Right renal pelvis (tissue), 4 donors: ENCODE measurements around the gene ACTR1B. TPM values are rescaled to one million over a fixed set of nuclear protein-coding genes. Genes with fewer than 3 reads are reported as not detected.
"Not testable (repeated sequence)": the region's sequence is repeated elsewhere in the genome, so short reads cannot be mapped to it uniquely, and the experiment has no call there.

ENCODE experiments used
- DNase-seq, 4 donors: peaks; one replicate each; pipeline ENCODE4 v3.0.0-alpha.2; 2013; ENCODE audit warnings: low read depth in 4 of 4, low spot score in 3 of 4, missing footprints in 1 of 4
- polyA plus RNA-seq, 4 donors: library from polyadenylated mRNA; unstranded; fragments of 120-200 nt; gene quantifications; one replicate each; pipeline ENCODE4 v1.2.1, GENCODE V29; 2013; ENCODE audit not compliant: insufficient read length in 4 of 4

ACTR1B gene
- polyA plus RNA-seq, result 10 to 100 TPM; 57.5 to 68.9 (median 60.9) TPM

GRCh38 chr2:97663962-97664635 is at the start of gene ACTR1B:
ACTR1B (minus strand) TSS chr2:97664044; CDS start chr2:97663890, 154 bp downstream.
- peak; percentile 94 to 97 (median 95) for DNase-seq

GRCh38 chr2:97712693-97713295 is 49.0 kb upstream of the ACTR1B start:
- no peak for DNase-seq

DNA sequence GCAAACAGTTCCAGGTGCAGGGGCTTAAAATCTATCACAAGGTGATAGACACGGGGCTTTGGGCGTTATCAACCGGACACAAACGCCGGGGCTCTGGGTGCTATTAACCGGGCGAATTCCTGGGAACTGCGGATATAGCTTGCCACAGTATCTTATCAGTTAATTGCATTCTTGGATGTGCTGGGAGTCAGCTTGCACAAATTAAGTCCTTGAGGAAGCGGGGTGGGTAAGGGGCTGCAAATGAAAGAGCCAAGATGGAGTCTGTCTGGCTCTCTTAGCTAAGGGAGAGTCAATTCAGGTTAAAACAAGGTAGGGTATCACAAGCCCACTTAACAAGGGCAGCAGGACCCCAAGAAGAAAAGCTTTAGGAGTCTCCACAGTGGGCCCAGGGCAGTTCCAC is 48.3 kb upstream of the ACTR1B start:
- not testable (repeated sequence) for DNase-seq

DNA sequence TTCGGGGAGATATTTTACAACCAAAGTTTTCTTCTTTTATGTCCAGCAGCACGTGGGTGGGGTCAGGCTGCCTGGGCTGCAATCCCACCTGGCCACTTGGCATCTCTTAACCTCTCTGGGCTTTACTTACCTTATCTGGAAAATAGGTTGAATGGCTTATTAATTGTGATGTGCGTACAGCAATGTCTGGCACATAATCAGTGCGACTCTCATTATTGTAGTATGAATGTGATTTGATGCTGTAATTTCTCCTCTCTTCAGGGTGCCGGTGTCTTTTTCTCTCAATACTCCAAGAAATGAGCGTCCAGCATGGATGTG is 47.5 kb upstream of the ACTR1B start:
- DNase-seq, result no peak

DNA sequence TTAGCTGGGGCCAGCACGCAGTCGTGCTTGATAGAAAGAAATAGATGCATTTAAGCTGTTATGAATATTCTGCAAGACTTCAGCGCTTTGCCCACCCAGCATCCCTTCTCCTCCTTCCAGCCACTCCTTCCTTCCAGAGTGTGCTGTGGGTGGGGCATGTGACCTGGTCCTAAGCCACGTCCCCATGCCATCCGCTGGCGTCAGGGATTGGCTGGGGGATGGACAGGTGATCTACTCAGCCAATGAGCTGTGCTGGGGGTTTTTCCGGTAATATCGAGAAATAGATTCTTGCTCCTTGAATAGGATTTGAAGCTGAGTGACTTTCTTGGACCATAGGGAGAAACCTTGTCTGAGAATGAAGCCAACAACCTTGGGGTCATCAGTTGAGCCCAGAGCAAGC is 44.8 kb upstream of the ACTR1B start:
- no peak for DNase-seq

DNA sequence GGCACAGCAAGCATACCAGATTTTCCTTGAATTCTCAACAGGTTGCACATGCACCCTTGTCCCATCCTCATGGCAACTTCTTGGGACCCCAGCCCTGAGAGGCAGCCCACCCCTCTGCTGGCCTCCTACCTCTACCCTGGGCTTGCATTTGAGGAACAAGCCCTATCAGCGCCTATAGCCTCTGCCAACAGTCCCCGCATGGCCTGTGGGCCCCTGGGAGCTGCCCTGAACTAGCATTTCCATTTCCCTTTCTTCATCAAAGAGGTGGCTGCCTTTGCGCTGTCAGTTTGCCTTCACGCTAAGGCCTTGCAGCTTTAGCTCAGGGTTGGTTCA is 44.2 kb upstream of the ACTR1B start:
- no peak for DNase-seq

DNA sequence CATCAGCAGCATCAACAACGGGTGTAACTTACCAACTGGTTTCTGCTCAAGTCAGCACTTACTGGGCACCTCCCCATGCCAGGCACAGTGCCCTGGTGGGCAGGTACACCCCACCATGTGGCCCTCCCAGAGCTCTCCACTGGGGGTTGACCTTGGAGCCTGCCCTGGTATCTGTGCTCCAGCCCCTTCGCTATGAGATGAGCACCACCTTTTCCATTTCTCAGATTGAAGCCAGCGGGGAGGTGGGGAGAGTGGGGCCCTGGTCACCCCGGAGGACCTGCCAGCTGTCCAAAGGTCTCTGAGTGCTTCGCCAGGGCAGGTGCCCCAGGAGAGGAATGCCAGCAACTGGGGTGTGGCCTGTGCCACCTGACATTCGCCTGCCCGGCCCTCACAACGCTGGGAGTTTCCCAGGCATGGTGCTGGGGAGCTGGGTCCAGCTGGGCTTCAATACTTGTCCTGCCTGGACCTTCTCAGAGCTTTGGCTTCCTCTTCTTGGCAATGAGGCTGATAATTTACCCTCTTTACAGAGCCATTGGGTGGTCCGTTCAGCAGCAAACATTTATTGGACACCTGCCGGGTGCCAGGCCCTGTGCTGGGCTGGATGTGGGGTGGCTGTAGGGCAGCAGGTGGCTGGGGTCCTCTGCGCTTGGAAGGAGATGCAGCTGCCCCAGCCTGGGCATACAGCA is 43.7 kb upstream of the ACTR1B start:
- DNase-seq, result no peak

DNA sequence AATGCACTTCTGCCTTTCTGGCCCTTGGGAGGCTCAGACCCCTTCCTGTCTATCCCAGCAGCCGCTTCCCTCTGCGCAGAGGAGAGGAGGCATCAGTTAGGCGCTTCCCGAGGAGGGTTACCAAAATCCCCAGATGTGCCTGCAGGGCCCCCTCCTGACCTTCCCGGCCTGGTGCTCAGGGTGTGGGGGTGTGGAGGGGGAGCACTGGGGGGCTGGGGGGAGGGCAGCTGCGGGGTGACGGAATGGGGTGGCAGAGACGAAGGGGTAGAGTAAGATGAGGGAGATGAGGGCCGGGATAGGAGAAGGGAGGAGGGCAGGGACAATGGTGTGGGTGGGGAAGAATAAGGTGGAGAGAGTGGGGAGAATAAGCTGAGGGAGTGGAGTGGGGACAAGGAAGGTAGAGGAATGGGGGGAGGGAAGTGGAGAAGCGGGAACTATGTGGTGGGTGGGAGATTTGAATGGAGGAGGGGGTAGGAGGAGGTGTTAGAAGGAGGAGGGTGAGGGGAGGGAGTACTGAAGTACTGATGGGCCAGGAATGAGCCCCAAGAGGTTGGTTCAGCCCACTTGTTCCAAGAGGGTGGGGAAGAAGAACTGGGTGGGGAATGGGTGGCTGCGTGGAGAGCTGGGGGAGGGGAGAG is 43.0 kb upstream of the ACTR1B start:
- DNase-seq, result no peak

GRCh38 chr2:97706112-97706511 is 42.3 kb upstream of the ACTR1B start:
- DNase-seq, result no peak

DNA sequence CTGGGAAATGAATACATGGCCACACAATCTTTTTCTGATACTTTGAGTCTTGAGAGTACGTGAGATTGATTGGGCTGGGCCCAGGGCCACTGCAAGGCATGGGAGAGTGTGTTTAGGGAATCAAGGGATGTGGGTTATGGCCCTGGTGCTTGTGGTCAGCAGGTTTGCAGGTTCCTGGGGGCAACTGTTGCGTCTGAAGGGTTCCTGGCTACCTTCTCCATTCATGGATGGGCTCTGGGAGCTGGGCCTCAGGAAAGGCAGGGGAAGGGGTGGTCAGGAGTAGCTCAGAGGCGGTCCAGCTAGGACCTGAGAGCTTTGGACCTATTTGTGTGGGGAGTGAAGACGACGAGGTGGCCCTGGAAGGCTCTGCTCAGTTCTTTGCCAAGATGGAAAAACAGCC is 41.1 kb upstream of the ACTR1B start:
- DNase-seq, result no peak

DNA sequence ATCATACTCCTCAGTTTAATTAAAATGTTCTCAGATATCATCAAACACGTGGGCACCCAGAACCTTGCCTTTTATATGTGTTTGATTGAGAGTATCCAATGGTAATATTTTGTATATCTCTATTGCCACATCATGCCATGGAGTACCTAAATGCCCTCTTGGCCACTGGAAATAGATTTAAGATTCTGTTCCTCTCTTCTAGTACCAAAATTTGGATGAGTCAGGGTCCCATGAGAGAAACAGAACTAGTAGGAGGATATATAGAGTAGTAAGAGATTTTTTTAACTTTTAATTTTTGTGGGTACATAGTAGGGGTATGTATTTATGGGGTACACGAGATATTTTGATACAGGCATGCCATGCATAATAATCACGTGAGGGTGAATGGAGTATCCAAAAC is 39.9 kb upstream of the ACTR1B start:
- no peak for DNase-seq

DNA sequence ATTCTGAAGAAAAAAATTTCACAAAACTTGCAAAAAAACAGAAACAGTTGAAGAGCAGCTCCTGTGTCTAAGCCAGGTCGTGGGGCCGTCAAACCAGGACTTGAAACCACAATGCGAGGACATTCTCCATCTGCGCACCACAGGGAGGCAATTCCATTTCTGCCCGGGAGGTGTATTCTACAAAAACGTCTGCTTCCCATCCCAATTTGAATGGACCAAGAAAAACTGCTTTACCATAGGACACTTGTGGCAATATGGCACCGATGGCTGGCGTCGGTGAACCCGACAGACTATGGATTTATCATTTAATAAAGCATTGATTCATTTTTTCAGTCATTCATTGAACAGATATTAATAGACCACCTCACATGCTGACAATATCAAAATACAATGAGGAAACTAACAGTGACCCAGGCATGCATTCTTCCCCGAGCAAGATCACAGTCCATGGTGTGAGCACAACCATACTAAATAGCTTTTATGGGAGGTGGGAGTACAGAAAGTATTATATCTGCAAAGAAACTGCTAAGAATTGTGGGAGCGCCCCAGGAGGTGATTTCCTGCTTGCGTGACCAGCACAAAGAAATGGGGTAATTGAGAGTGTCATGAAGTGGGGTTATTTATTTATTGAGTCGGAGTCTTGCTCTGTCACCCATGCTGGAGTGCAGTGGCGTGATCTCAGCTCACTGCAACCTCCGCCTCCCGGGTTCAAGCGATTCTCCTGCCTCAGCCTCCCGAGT is 39.1 kb upstream of the ACTR1B start:
- no peak for DNase-seq

GRCh38 chr2:97701851-97702465 is 38.1 kb upstream of the ACTR1B start:
- DNase-seq, result no peak

GRCh38 chr2:97701186-97701585 is 37.3 kb upstream of the ACTR1B start:
- DNase-seq, result no peak

- peak in 3 of 4 donors; percentile 21 to 51 (median 40) for DNase-seq
Observed at GRCh38 chr2:97699765-97700444, 36.1 kb upstream of the ACTR1B start.

- DNase-seq, result no peak
Observed at GRCh38 chr2:97698530-97698929, 34.7 kb upstream of the ACTR1B start.

DNA sequence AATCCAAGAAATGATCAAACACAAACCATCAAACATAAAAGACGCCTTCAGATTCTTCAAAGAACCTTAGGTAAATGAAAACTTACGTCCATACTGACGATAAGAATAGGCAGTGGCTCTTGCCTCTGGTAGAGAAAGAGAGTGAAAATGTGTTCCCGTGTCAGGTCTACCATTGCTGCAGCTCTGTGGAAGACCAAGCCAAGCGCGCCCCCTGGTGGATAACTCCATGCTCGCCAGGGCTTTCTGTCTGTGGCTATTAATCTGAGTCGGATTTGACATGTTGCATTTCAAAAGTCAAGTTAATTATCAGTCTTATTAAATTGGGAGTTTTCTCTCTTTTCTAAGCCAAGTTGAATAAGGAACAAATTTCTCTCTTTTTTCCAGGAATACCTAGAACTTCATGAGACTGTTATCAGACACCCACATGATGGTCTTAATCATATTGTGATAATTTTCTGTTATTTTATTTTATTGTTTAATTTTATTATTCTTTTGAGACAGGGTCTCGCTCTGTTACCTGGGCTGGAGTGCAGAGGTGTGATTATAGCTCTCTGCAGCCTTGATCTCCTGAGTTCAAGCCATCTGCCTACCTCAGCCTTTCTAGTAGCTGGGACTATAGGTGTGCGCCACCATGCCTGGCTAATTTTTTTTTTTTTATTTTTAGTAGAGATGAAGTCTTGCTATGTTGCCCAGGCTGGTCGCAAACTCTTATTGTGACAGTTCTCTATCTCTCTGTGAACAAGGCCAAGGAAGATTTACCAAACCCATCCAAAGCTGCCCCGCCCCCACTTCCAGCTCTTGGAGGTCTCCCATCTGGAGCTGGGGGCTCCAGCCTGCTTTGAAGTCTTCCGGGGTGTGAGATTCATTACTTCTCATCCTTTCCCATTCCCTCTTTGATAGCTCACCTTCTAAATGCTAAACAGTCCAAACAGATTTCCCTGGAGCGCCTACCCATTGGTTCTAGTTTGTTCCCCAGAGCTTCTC is 33.7 kb upstream of the ACTR1B start:
- DNase-seq, result peak; percentile 63 to 77 (median 74)

DNA sequence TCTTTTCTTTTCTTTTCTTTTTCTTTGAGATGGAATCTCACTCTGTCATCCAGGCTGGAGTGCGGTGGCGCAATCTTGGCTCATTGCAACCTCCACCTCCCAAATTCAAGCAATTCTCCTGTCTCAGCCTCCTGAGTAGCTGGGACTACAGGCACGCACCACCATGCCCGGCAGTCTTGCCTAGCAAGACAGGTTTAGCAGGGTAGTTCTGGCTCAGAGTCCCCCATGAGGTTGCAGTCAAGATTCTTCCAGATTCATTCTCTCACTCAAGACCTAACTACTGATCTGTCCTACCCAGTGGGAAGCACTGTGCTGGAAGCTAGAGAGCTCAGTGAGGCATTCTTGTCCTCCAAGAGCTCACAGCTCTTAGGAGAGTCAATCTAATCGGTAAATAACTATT is 31.9 kb upstream of the ACTR1B start:
- no peak for DNase-seq

- no peak for DNase-seq
Observed at GRCh38 chr2:97693476-97693875, 29.6 kb upstream of the ACTR1B start.
